HepG2 (cell line): ENCODE measurements around the gene AARSD1. TPM values are rescaled to one million over a fixed set of nuclear protein-coding genes. Genes with fewer than 3 reads are reported as not detected.

Experiments
- ATAC-seq: fragments of 200-7000 bp; cut with Tn5 transposase; 3 replicates; pipeline ENCODE4 v1.9.1; 2020; ENCODE audit warnings: mild to moderate bottlenecking, moderate library complexity
- BruUV-seq: library from RNA; stranded (reverse); fragments of 400-500 nt; replicated peaks from 2 replicates; lab custom pipeline; 2021; lab: Mats Ljungman, UMichigan
- CTCF ChIA-PET: fragments of 300-600 bp; formaldehyde crosslinking; extraction: SDS; loops from one replicate; lab custom pipeline; 2021; ENCODE audit warnings: low total read pairs, inconsistent platforms, low intra/inter-chr PET ratio; lab: Yijun Ruan, JAX
- POLR2A ChIA-PET: fragments of 350-600 bp; sonication (Branson Sonifier 250); formaldehyde crosslinking; loops from one replicate; lab custom pipeline; 2020; ENCODE audit warnings: antibody characterized with exemption, inconsistent platforms; lab: Yijun Ruan, JAX
- DNase-seq: peaks from one replicate; pipeline ENCODE4 v3.0.0-alpha.2; 2015; ENCODE audit warnings: low spot score
- FAIRE-seq: peaks from 3 replicates; lab custom pipeline; 2011; peaks lifted over from hg19 to GRCh38; lab: Jason Lieb, UNC
- H2AFZ ChIP-seq: one replicate; pipeline ENCODE4 v1.6.1; 2011; ENCODE audit warnings: low read length, inconsistent platforms
- H3K27ac ChIP-seq: fragments of 300-600 bp; 3 replicates; pipeline ENCODE4 v1.8.0; 2011; ENCODE audit warnings: mixed run types, mild to moderate bottlenecking, mixed read lengths, low read length, inconsistent platforms; ENCODE audit not compliant: insufficient read depth; ENCODE audit errors: extremely low read length
- H3K27me3 ChIP-seq, 2 experiments: fragments of 200-600 bp in 1 of 2; 2 replicates in 1 of 2; 3 replicates in 1 of 2; pipeline versions ENCODE4 v1.6.0 to v1.8.0; 2011; ENCODE audit warnings: low read length in 2 of 2, mild to moderate bottlenecking in 2 of 2, moderate library complexity in 2 of 2, inconsistent platforms in 1 of 2; ENCODE audit not compliant: insufficient read depth in 2 of 2, control insufficient read depth in 1 of 2
- H3K36me3 ChIP-seq, 2 experiments: fragments of 200-600 bp in 1 of 2; replicated peaks in 1 of 2; 2 replicates in 1 of 2; 3 replicates in 1 of 2; pipeline versions ENCODE4 v1.5.1 to v1.8.0; 2011; ENCODE audit warnings: low read length in 2 of 2, inconsistent platforms in 1 of 2; ENCODE audit not compliant: insufficient read depth in 2 of 2, control insufficient read depth in 1 of 2
- H3K4me1 ChIP-seq: 2 replicates; pipeline ENCODE4 v1.5.1; 2012; ENCODE audit warnings: low read length, inconsistent platforms; ENCODE audit not compliant: insufficient read depth
- H3K4me2 ChIP-seq: 2 replicates; pipeline ENCODE4 v1.6.0; 2011; ENCODE audit warnings: low read depth, low read length, inconsistent platforms
- H3K4me3 ChIP-seq, 3 experiments: fragments of 200-600 bp in 1 of 3; sonication (generic), shearing (Covaris generic) in 1 of 3; replicated peaks in 1 of 3; 2 replicates each; pipeline ENCODE4 v1.5.1; 2011 to 2016; ENCODE audit warnings: low read length in 3 of 3, inconsistent platforms in 2 of 3, low read depth in 2 of 3, mild to moderate bottlenecking in 2 of 3, control low read depth in 1 of 3, mixed read lengths in 1 of 3; ENCODE audit not compliant: insufficient read depth in 1 of 3
- H3K79me2 ChIP-seq: one replicate; pipeline ENCODE4 v1.6.1; 2011; ENCODE audit warnings: low read length, inconsistent platforms; ENCODE audit not compliant: insufficient read depth
- H3K9ac ChIP-seq: 2 replicates; pipeline ENCODE4 v1.6.0; 2011; ENCODE audit warnings: mild to moderate bottlenecking, low read depth, low read length, inconsistent platforms; ENCODE audit not compliant: insufficient read depth
- H3K9me3 ChIP-seq: 2 replicates; pipeline ENCODE4 v1.5.1; 2012; ENCODE audit warnings: mild to moderate bottlenecking, low read length
- H4K20me1 ChIP-seq: 2 replicates; pipeline ENCODE4 v1.6.0; 2011; ENCODE audit warnings: inconsistent platforms, mild to moderate bottlenecking, low read length, moderate library complexity; ENCODE audit not compliant: insufficient read depth
- ATF7 ChIP-seq, 2 experiments: fragments of 450-650 bp in 1 of 2; sonication (generic) in 1 of 2; formaldehyde crosslinking in 1 of 2; IDR thresholded peaks; 2 replicates each; pipeline versions ENCODE4 v1.4.0 to v1.6.1; 2016 to 2020; ENCODE audit warnings: antibody characterized with exemption in 1 of 2, mild to moderate bottlenecking in 1 of 2, missing genetic modification reagents in 1 of 2
- HDAC1 ChIP-seq: sonication (generic); formaldehyde crosslinking; IDR thresholded peaks from 2 replicates; pipeline ENCODE4 v1.5.1; 2020; ENCODE audit warnings: mild to moderate bottlenecking, missing genetic modification reagents
- LCORL ChIP-seq, 2 experiments: fragments of 450-650 bp in 1 of 2; sonication (generic) in 1 of 2; formaldehyde crosslinking in 1 of 2; IDR thresholded peaks; 2 replicates each; pipeline versions ENCODE4 v1.5.0 to v1.6.1; 2017 to 2020; ENCODE audit warnings: antibody characterized with exemption in 1 of 2, missing genetic modification reagents in 1 of 2
- ZNF101 ChIP-seq: sonication (generic); formaldehyde crosslinking; IDR thresholded peaks from 2 replicates; pipeline ENCODE4 v1.4.0; 2020; ENCODE audit warnings: mild to moderate bottlenecking, low read depth, missing genetic modification reagents, borderline replicate concordance
- WGBS: methylation state at CpG from one replicate; pipeline ENCODE4 v1.1.6; 2017; ENCODE audit warnings: low lambda C conversion rate; 5-methylcytosine and 5-hydroxymethylcytosine counted together
- in situ Hi-C: cut with HindIII; loops from 2 replicates; pipeline ENCODE4 v1.10.0; 2017; ENCODE audit warnings: low pct_unique_long_range_greater_than_20kb; ENCODE audit not compliant: extremely low pct_ligation_motif_present
- intact Hi-C: fragments of 100-400 bp; cut with micrococcal nuclease; formaldehyde crosslinking; loops from one replicate; pipeline ENCODE4 v1.10.0; 2022; ENCODE audit not compliant: unreplicated experiment
- polyA plus RNA-seq, 8 experiments: library from polyadenylated mRNA; depleted of rRNA in 3 of 8; stranded (reverse) in 7 of 8; unstranded in 1 of 8; fragments of >200 nt; fragmentation: Illumina TruSeq in 4 of 8; extraction: Trizol in 4 of 8; gene quantifications; 2 replicates each; pipeline versions ENCODE4 v1.2.1 to v1.2.3, GENCODE V29; 2011 to 2016; ENCODE audit warnings: low read depth in 4 of 8, missing spikeins in 1 of 8, mixed read lengths in 1 of 8; ENCODE audit not compliant: insufficient read depth in 1 of 8
- total RNA-seq, 5 experiments: library from RNA; depleted of rRNA; stranded (reverse); fragments of >200 nt; fragmentation: Illumina TruSeq; extraction: Trizol; gene quantifications; 2 replicates each; pipeline ENCODE4 v1.2.3, GENCODE V29; 2016; ENCODE audit warnings: low read depth in 1 of 5

AARSD1 gene
- total and polyA plus RNA-seq, 2 of the 13 experiments (the other 11 are each of a cell fraction or from before 2014, with no cell fraction given), result 24.7 to 29.3 TPM

DNA sequence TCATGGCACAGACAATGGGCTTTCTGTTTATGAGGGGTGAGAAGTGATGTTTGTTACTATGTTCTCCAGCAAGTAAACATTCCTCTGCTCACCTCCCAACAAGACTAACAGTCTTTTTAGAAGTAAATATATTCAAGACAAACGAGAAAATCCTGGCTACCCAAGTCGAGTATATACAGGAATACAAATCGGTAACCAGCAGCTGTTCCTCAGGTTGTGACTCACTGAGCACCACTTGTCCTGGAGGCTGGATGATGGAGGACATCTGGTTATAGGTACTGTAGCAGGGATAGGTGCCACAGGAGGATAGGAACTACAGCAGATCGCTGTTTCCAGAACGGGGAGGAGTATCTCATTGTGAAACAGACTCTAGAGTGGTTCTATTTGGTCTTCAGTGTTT, 28.6 kb upstream of the AARSD1 start:
- Histone ChIP-seq H3K27me3 (no peaks in the 10 kb centered on the region), H3K27ac (no peak overlapping the region), H3K4me1 (peaks cover 27% of the 10 kb centered on the region), H2AFZ (no peak overlapping the region), H3K36me3 (peaks cover 21 to 52% of the 10 kb centered on the region in 2 experiments), H3K4me3 (no peak overlapping the region), H3K9me3 (no peaks in the 10 kb centered on the region), H4K20me1 (no peaks in the 10 kb centered on the region), H3K9ac (no peak overlapping the region), H3K4me2 (no peak overlapping the region), H3K79me2 (no peaks in the 10 kb centered on the region)
- 86% methylated on average over 5 of the region's 5 CpGs for WGBS
- TF ChIP-seq ZNF101, result no peak
- TF ChIP-seq HDAC1 (CRISPR knock-in tag), result no peak
- ChIA-PET CTCF (no interaction called here), POLR2A (no interaction called here)
- no peak for DNase-seq
- in situ Hi-C loops (no loop called here), intact Hi-C loops (no loop called here)
- no peak for FAIRE-seq
- no peak for ATAC-seq
- BruUV-seq, result TSS peak; percentile 30

GRCh38 chr17:42991471-42991870, 27.2 kb upstream of the AARSD1 start:
- H2AFZ ChIP-seq, result no peak overlapping the region
- no peak for DNase-seq
- no peak overlapping the region for H3K9ac ChIP-seq
- H3K4me2 ChIP-seq, result no peak overlapping the region
- CTCF ChIA-PET, result no interaction called here
- H3K27me3 ChIP-seq, result no peaks in the 10 kb centered on the region
- POLR2A ChIA-PET, result interaction anchor here (1.0 to 1.1 kb wide), 2 partner anchors 16 to 167 kb away, joined by 3 to 4 read pairs; partner anchors contain the start of gene BECN1
- 79% methylated on average over 3 of the region's 6 CpGs for WGBS
- no peaks in the 10 kb centered on the region for H3K79me2 ChIP-seq
- intact Hi-C loops (no loop called here), in situ Hi-C loops (no loop called here)
- ATAC-seq, result no peak
- H3K9me3 ChIP-seq, result no peaks in the 10 kb centered on the region
- H3K27ac ChIP-seq, result no peak overlapping the region
- 0 out of 2 replicates have a peak, but pooled peaks cover 16% of the 10 kb centered on the region for H3K4me1 ChIP-seq
- no peaks in the 10 kb centered on the region for H4K20me1 ChIP-seq
- FAIRE-seq, result no peak
- no TSS peak for BruUV-seq
- H3K36me3 ChIP-seq, result peaks cover 27 to 66% of the 10 kb centered on the region in 2 experiments
- no peak overlapping the region for H3K4me3 ChIP-seq
- no peak for TF ChIP-seq ATF7 (IDR thresholded peaks at IDR 0.05)
- no peak for TF ChIP-seq ATF7 (CRISPR knock-in tag; IDR thresholded peaks at IDR 0.05)
- TF ChIP-seq LCORL (IDR thresholded peaks at IDR 0.05), result peak; percentile 75; the same call in 1 of the 2 replicates
- TF ChIP-seq LCORL (CRISPR knock-in tag; IDR thresholded peaks at IDR 0.05), result no peak
